ENCODE results near the gene FUT7. TPM values are rescaled to one million over a fixed set of nuclear protein-coding genes. Genes with fewer than 3 reads are reported as not detected.
"Not testable (repeated sequence)": the region's sequence is repeated elsewhere in the genome, so short reads cannot be mapped to it uniquely, and the experiment has no call there.

FUT7 gene
- polyA plus RNA-seq, 12 donors = 0.05 to 0.45 (median 0.08) TPM; not detected in 9

- DNase-seq = peak; percentile 89
These were observed 3.0 kb upstream of the FUT7 start for GRCh38 chr9:137034709-137035506.

- DNase-seq = no peak
These were observed 2.3 kb upstream of the FUT7 start for GRCh38 chr9:137034039-137034708.

- DNase-seq = not testable (repeated sequence)
These were observed 1.6 kb upstream of the FUT7 start for GRCh38 chr9:137033481-137033880.

GRCh38 chr9:137032858-137033257 lies 970 bp upstream of the FUT7 start:
- DNase-seq = no peak

- DNase-seq = no peak
These were observed 1.1 kb downstream of the FUT7 start for GRCh38 chr9:137030538-137031527.

GRCh38 chr9:137030006-137030405 lies 1.9 kb downstream of the FUT7 start:
- DNase-seq = no peak

- DNase-seq = peak; percentile 55
These were observed 2.6 kb downstream of the FUT7 start for GRCh38 chr9:137029058-137029936.

- no peak for DNase-seq
These were observed 3.4 kb downstream of the FUT7 start for GRCh38 chr9:137028263-137029057.

- no peak for DNase-seq
These were observed 4.3 kb downstream of the FUT7 start, which contains the start of gene ABCA2 for GRCh38 chr9:137027369-137028262. Gene ABCA2 (minus strand): TSS chr9:137028237. CDS start chr9:137028140, 97 bp downstream.

- DNase-seq = no peak
These were observed 5.1 kb downstream of the FUT7 start for GRCh38 chr9:137026828-137027227.

GRCh38 chr9:137026384-137026783 lies 5.5 kb downstream of the FUT7 start:
- DNase-seq = no peak

GRCh38 chr9:137025517-137025966 lies 6.3 kb downstream of the FUT7 start:
- DNase-seq = no peak

- DNase-seq = no peak
These were observed 8.3 kb downstream of the FUT7 start for GRCh38 chr9:137023583-137023991.

GRCh38 chr9:137023157-137023556 lies 8.7 kb downstream of the FUT7 start:
- no peak for DNase-seq

GRCh38 chr9:137022662-137023008 lies 9.3 kb downstream of the FUT7 start:
- DNase-seq = no peak

GRCh38 chr9:137021979-137022661 lies 9.8 kb downstream of the FUT7 start:
- DNase-seq = no peak

GRCh38 chr9:137021568-137021978 lies 10.3 kb downstream of the FUT7 start:
- no peak for DNase-seq
